Stimulated activated CD4-positive, alpha-beta T cell treated with anti-CD3 and anti-CD28 coated beads, Interleukin-4, amount 100 ng/mL, for 48 hours (primary cell): Measurements from ENCODE around the gene SOCS1.
"Not testable (repeated sequence)": the region's sequence is repeated elsewhere in the genome, so short reads cannot be mapped to it uniquely, and the experiment has no call there.

Source experiments
- DNase-seq, 2 donors: peaks; one replicate each; pipeline ENCODE4 v3.0.0-alpha.2; 2020; ENCODE audit warnings: low read depth in 2 of 2

The SOCS1 gene

DNA sequence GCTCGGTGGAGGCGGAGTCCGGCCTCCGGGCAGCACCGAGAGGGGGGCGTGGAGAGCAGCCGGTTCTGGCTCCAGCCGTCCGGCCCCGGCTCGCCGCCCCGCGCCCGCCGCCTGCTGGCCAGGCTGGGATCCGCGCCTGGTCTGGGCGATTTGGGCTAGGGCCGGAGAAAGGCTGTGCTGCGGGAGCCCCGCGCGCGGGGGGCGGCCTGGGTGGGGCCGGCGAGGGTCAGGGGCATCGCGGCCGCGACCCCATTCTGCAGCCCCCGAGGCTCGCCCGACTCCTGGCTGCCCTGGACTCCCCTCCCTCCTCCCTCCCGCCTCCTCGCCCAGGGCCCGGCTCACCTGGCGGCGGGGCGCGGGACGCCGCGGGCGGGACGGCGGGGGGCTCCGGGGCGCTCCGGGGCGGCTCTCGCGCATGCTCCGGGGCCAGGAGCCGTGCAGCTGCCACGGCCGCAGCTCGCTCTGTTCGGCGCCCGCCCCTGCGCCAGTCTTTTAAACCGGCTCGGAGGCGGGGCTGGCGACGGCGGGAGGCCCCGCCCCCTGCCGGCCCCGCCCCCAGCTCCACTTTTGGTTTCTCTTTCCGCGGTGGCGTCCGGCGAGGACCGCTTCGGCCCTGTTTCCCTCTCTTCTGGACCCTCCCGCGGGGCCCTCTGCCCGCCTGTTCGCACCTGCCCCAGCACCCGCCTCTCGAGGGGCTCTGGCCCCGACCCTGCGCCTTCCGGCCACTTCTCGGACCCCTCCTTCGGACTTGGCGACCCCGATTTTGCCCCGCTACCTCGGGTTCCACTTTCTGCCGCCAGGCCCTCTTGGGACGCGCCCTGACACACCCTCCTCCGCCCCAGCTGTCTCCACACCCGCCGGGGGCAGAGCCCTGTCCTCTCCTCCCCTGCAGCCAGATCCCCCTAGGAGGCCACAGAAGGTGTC is at the start of gene SOCS1:
Gene SOCS1 (minus strand): TSS at position 468 of the 924 bp plus-strand sequence. CDS start 726 bp downstream, outside the sequence.
- peak; percentile 84 to 87 for DNase-seq

DNA sequence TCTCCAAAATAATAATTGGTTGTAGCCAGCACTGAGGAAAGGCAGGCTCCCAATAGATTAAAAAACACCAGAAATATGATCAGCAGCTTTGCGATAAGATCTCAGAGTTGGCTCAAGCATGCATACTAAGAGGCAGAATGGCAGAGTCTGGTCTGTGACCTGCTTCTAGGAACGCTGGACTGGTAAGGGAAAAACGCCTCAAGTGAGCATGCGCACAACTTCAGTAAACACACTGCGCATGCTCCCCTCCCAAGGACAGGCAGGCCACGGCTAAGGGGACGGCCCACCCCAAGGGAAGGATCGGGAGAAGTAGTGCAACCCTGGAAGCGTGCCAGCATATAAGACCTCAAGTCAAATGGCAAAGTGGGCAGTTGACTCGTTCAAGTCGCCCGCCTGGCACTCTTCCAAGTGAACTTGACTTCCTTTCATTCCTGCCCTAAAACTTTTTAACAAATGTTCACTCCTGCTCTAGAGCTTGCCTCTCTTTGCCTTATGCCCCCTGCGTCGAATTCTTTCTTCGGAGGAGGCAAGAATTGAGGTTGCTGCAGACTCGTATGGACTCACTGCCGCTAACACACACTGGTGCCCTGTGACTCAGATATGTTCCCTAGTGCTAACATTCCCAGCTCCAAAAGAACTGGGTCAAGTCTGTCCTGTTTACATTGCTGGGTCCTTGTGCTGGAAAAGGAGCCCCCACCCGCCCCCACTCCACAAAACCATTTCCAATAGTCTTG is 47.6 kb upstream of the SOCS1 start:
- DNase-seq, result no peak

- no peak for DNase-seq
These were observed 47.0 kb upstream of the SOCS1 start for GRCh38 chr16:11302977-11303376.

DNA sequence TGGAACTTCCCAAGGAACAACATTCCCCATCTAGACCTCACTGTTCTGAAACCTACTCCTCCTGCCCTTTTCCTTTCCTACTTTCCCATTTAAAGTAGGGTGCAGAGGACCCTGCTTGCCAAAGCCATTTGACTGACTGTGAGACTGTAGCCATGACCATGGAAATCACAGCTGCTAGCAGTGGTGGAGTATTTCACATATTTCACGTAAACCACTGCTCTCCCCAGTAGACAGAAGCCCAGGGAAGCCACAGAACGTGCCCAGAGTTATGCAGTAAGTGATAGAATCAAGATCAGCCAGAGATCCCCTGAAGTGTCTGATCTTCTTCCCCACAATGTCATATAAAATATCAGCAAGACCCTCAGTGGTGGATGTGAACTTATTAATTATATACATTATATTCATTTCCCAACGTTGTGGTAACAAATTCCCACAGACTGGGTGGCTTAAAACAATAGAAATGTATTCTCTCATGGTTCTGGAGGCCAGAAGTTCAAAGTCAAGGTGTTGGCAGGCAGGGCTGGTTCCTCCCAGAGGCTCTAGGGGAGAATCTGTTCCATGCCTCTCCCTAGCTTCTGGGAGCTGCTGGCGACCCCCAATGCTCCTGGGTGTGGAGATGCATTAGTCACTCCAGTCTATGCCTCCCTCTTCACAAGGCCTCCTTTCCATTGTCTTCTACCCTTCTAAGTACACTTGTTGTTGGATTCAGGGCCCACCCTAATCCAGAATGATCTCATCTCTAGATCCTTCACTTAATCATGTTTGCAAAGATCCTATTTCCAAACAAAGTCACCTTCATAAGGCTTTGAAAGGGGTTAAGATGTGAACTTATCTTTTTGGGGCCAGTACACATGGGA is 45.9 kb upstream of the SOCS1 start:
- DNase-seq, result no peak

- no peak for DNase-seq
These were observed 44.5 kb upstream of the SOCS1 start for GRCh38 chr16:11300560-11300892.

DNA sequence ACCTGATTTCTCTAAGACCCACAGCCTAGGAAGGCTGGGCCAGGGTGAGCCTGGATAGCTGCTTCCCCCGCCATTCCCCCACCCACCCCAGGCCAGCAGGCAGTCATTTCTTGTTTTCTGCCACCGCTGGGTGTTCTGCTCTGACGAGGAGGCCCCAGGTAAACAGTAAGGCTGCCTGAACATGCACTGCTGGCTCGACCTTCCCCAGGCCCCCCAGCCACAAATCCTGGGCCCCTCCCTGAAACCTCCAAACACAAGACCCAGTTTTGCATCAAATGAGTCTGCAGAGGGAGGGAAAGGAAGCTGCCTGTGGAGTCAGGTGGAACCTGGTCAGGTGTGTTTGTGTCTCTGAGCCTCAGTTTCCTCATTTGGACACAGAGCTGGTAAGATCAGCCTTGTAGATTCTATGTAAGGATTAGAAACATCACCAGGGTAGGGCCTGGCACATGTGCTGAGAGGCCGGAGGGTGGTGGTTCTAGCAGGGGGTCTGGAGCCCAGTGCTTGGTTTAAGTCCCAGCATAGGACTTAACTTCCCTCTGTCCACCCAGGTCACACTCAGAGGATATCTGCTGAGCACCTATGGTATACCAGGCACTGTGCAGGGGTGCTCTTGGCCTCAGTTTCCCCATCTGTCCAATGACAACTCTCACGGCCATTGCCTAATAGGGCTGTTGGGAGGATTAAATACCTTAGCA is 44.0 kb upstream of the SOCS1 start:
- DNase-seq, result no peak

DNA sequence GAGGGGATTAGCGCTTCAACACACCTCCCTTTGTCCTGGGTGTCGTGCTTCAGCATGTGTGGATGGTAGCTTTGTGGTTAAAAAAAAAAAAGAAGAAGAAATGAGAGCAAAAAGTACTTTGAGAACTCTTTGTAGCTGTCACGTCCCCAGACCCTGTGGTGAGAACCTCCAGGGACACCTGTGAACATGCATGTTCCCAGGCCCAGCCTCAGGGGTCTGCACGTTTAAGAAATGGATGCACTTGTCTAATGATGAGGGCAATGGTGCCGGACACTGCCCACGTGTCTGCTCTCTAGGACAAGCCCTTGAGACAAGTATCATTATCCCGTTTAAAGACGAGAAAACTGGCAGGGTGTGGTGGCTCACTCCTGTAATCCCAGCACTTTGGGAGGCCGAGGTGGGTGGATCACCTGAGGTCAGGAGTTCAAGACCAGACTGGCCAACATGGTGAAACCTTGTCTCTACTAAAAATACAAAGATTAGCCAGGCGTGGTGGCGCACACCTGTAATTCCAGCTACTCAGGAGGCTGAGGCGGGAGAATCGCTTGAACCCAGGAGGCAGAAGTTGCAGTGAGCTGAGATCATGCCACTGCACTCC is 43.0 kb upstream of the SOCS1 start:
- not testable (repeated sequence) for DNase-seq

DNA sequence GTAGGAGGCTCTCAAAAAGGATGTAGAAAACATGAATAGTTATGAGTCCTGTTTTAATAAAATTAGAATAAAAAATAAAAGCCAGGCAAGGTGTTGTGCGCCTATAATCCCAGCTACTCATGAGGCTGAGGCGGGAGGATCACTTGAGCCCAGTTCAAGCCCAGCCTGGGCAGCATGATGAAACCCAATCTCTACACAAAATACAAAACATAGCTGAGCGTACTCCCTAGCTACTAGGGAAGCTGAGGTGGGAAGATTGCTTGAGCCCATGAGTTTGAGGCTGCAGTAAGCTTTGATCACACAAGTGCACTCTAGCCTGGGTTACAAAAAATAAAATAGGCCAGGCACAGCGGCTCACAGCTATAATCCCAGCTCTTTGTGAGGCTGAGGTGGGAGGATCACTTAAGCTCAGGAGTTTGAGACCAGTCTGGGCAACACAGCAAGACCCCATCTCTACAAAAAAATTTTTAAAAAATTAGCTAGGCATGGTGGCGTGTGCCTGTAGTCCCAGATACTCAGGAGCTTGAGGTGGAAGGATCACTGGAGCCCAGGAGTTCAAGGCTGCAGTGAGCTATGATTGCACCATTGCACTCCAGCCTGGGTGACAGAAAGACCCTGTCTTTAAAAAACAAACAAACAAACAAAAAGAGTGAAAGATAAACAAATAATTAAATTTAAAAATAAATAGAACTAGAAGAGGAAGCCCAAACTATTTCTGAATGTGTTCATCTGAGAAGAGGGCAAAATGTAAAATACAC is 42.3 kb upstream of the SOCS1 start:
- no peak for DNase-seq

GRCh38 chr16:11297492-11298142 is 41.6 kb upstream of the SOCS1 start:
- DNase-seq, result peak; percentile 45 to 59

- no peak for DNase-seq
These were observed 40.9 kb upstream of the SOCS1 start for GRCh38 chr16:11296706-11297491.

GRCh38 chr16:11296351-11296705 is 40.3 kb upstream of the SOCS1 start:
- no peak for DNase-seq

DNA sequence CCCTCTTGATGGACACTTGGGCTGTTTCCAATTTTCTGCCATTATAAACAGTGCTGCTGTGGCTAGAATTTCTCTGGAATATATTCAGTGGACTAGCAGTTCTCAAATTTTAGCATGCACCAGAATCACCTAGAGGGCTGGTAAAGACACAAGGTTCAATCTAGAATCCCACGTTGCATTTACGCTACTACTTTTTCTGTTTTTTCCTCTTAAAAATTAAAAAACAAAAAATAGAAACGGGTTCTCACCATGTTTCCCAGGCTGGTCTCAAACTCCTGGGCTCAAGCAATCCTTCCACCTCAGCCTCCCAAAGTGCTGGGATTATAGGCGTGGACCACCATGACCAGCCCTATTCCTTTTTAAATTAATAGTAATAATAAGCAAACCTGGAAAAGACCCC is 39.7 kb upstream of the SOCS1 start:
- no peak for DNase-seq

GRCh38 chr16:11292076-11292748 is 36.2 kb upstream of the SOCS1 start:
- no peak for DNase-seq

GRCh38 chr16:11291091-11291703 is 35.2 kb upstream of the SOCS1 start:
- no peak for DNase-seq

DNA sequence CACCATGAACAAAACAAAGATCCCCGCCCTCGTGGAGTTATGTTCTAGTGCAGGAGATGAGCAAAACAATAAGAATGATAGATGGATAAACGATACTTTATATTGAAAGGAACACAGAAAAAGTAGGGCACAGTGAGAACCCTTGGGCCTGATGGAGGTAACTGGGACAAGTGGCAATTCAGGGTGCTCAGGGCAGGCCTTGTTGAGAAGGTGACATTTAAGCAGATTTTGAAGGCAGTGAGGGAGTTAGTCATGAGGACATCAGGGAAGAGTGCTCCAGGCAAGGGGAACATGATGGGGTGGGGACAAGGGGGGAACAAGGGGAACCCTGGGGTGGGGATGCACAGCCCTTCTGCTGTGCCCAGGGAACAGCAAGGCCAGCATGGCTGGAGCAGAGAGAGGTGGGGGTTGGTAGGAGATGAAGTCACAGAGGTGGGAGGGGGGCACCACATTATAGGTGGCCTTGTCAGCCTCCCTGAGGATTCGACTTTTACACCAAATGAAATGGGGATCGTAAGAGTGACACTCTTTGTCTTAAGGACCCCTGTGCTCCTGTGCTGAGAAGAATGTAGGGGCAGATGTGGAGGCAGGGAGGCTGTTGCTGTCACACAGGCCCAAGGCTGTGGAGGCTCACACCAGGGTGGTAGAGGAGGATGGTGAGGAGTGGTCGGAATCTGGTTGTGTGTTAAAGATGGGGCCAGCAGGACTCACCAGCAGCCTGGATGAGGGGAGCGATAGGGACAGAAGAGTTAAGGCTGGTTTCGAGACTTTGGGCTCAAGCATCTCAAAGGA is 34.3 kb upstream of the SOCS1 start:
- no peak for DNase-seq

DNA sequence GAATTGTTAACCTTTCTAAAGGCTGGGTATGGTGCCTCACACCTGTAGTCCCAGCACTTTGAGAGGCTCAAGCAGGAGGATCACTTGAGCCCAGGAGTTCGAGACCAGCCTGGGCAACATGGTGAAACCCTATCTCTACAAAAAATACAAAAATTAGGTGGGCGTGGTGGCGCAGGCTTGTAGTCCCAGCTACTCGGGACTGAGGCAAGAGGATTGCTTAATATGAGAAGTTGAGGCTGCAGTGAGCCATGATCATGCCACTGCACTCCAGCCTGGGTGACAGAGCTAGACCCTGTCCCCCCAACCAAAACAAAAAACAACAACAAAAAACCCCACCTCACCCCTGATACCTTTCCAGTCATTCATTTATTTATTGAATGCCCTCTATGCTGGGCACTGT is 33.7 kb upstream of the SOCS1 start:
- DNase-seq, result not testable (repeated sequence)

GRCh38 chr16:11289202-11289601 is 33.2 kb upstream of the SOCS1 start:
- no peak for DNase-seq
